GM23338 (cell line): Measurements from ENCODE around the gene FGFR2. TPM values are rescaled to one million over a fixed set of nuclear protein-coding genes. Genes with fewer than 3 reads are reported as not detected.

Source experiments
- ATAC-seq: fragments of 200-7000 bp; cut with Tn5 transposase; 3 replicates; pipeline ENCODE4 v1.9.1; 2020
- DNase-seq: peaks from one replicate; pipeline ENCODE4 v3.0.0-alpha.2; 2015; ENCODE audit warnings: low spot score
- H2AFZ ChIP-seq: fragments of 200-600 bp; sonication (generic); 2 replicates; pipeline ENCODE4 v1.8.0; 2016; ENCODE audit warnings: antibody characterized with exemption, mild to moderate bottlenecking, moderate library complexity
- H3F3A ChIP-seq: fragments of 200-600 bp; sonication (generic); replicated peaks from 2 replicates; pipeline ENCODE4 v1.8.0; 2017; ENCODE audit warnings: antibody characterized with exemption, mixed run types, low read depth
- H3K27ac ChIP-seq: fragments of 200-600 bp; sonication (generic); 2 replicates; pipeline ENCODE4 v1.6.1; 2016; ENCODE audit warnings: low read depth
- H3K27me3 ChIP-seq: fragments of 200-600 bp; sonication (generic); 2 replicates; pipeline ENCODE4 v1.8.0; 2016; ENCODE audit warnings: mild to moderate bottlenecking, mixed run types, moderate library complexity; ENCODE audit not compliant: insufficient read depth
- H3K36me3 ChIP-seq: fragments of 200-600 bp; sonication (generic); 2 replicates; pipeline ENCODE4 v1.8.0; 2016; ENCODE audit warnings: mild to moderate bottlenecking; ENCODE audit not compliant: insufficient read depth
- H3K4me1 ChIP-seq: fragments of 200-600 bp; sonication (generic); 2 replicates; pipeline ENCODE4 v1.8.0; 2016; ENCODE audit warnings: mild to moderate bottlenecking, moderate library complexity; ENCODE audit not compliant: insufficient read depth
- H3K4me2 ChIP-seq: fragments of 200-600 bp; sonication (generic); 2 replicates; pipeline ENCODE4 v1.7.1; 2017; ENCODE audit warnings: mixed run types
- H3K4me3 ChIP-seq: fragments of 200-600 bp; sonication (generic); 2 replicates; pipeline ENCODE4 v1.6.1; 2016; ENCODE audit warnings: mixed run types
- H3K79me2 ChIP-seq: fragments of 200-600 bp; sonication (generic); replicated peaks from 2 replicates; pipeline ENCODE4 v1.8.0; 2017; ENCODE audit warnings: mild to moderate bottlenecking; ENCODE audit not compliant: insufficient read depth
- H3K9me2 ChIP-seq: fragments of 200-600 bp; sonication (generic); 2 replicates; pipeline ENCODE4 v1.8.0; 2017; ENCODE audit not compliant: insufficient read depth
- H4K20me1 ChIP-seq: fragments of 200-600 bp; sonication (generic); replicated peaks from 2 replicates; pipeline ENCODE4 v1.8.0; 2017; ENCODE audit warnings: mild to moderate bottlenecking; ENCODE audit not compliant: insufficient read depth
- H3K27ac Mint-ChIP-seq: 2 replicates; pipeline ENCODE4 v1.8.0; 2020; ENCODE audit warnings: inconsistent platforms, mild to moderate bottlenecking, moderate library complexity, mixed read lengths
- H3K27me3 Mint-ChIP-seq: 3 replicates; pipeline ENCODE4 v1.8.0; 2022; ENCODE audit warnings: low read depth, mild to moderate bottlenecking, moderate library complexity, mixed read lengths, inconsistent platforms; ENCODE audit not compliant: insufficient read depth, poor library complexity
- H3K36me3 Mint-ChIP-seq: 3 replicates; pipeline ENCODE4 v1.8.0; 2021; ENCODE audit warnings: low read depth, mild to moderate bottlenecking, inconsistent platforms, moderate library complexity, mixed read lengths
- H3K4me1 Mint-ChIP-seq: 3 replicates; pipeline ENCODE4 v1.8.0; 2020; ENCODE audit warnings: mild to moderate bottlenecking, inconsistent platforms, mixed read lengths
- H3K4me3 Mint-ChIP-seq: 3 replicates; pipeline ENCODE4 v1.8.0; 2021; ENCODE audit warnings: moderate library complexity, mild to moderate bottlenecking, inconsistent platforms, mixed read lengths
- H3K9me3 Mint-ChIP-seq: 3 replicates; pipeline ENCODE4 v1.8.0; 2020; ENCODE audit warnings: moderate library complexity, mild to moderate bottlenecking, inconsistent platforms, mixed read lengths
- ETS1 ChIP-seq: IDR thresholded peaks from 2 replicates; pipeline ENCODE4 v1.6.1; 2016; ENCODE audit warnings: antibody characterized with exemption
- JUNB ChIP-seq: IDR thresholded peaks from one replicate; pipeline ENCODE4 v1.6.1; 2016; ENCODE audit warnings: antibody characterized with exemption; ENCODE audit not compliant: unreplicated experiment
- NANOG ChIP-seq: IDR thresholded peaks from 2 replicates; pipeline ENCODE4 v1.6.1; 2016; ENCODE audit warnings: antibody characterized with exemption, borderline replicate concordance
- REST ChIP-seq: IDR thresholded peaks from one replicate; pipeline ENCODE4 v1.6.1; 2018; ENCODE audit warnings: antibody characterized with exemption; ENCODE audit not compliant: unreplicated experiment
- ZNF462 ChIP-seq: fragments of 250-450 bp; sonication (Bioruptor Pico); IDR thresholded peaks from 2 replicates; pipeline ENCODE4 v1.5.0; 2020; ENCODE audit warnings: mild to moderate bottlenecking, moderate library complexity
- polyA plus RNA-seq: library from polyadenylated mRNA; unstranded; fragments of >200 nt; fragmentation: Nextera tagmentation; extraction: Ambion mirVana; gene quantifications from 2 replicates; pipeline ENCODE4 v1.2.1, GENCODE V29; 2016
- total RNA-seq: library from RNA; depleted of rRNA; stranded (reverse); fragments of >200 nt; shearing (Covaris generic); gene quantifications from 2 replicates; pipeline ENCODE4 v1.2.3, GENCODE V29; 2014

FGFR2 gene
- total and polyA plus RNA-seq, 2 experiments from 2014 or later: 31.1 to 106 TPM

- no peak for DNase-seq
- Histone ChIP-seq H3K4me1 (peaks cover 11% of the 10 kb centered on the region; the same call in 1 of the 2 replicates), H4K20me1 (no peaks in the 10 kb centered on the region), H3K36me3 (no peaks in the 10 kb centered on the region), H3K4me3 (no peak overlapping the region), H3F3A (no peaks in the 10 kb centered on the region), H3K79me2 (no peaks in the 10 kb centered on the region), H3K9me2 (peaks cover 9% of the 10 kb centered on the region), H3K27me3 (no peaks in the 10 kb centered on the region), H2AFZ (0 out of 2 replicates have a peak overlapping the region, but pooled peaks have one; percentile 32), H3K27ac (no peak overlapping the region), H3K4me2 (no peak overlapping the region)
- Mint-ChIP-seq H3K27me3 (peaks cover 7% of the 10 kb centered on the region), H3K4me1 (peaks cover 19% of the 10 kb centered on the region), H3K4me3 (no peak overlapping the region), H3K9me3 (no peaks in the 10 kb centered on the region; the same call in 2 of the 3 replicates), H3K27ac (no peak overlapping the region), H3K36me3 (no peaks in the 10 kb centered on the region; the same call in 2 of the 3 replicates)
- TF ChIP-seq ETS1 (no peak), REST (no peak), JUNB (no peak), NANOG (no peak), ZNF462 (CRISPR knock-in tag) (no peak)
- ATAC-seq: no peak
These were observed 142.9 kb downstream of the FGFR2 start for GRCh38 chr10:121455377-121455776.
